ENCODE results near the gene MAN2B2. TPM values are rescaled to one million over a fixed set of nuclear protein-coding genes. Genes with fewer than 3 reads are reported as not detected.

The MAN2B2 gene
- total RNA-seq, 1 experiment from 2014 or later, result 5.9 TPM

- Histone ChIP-seq H3K9ac (ENCODE audit: extremely low read depth, insufficient read length, low read length) (no peak overlapping the region), H4K5ac (ENCODE audit: insufficient read length, low read depth, low read length) (no peak overlapping the region), H2BK5ac (ENCODE audit: insufficient read length, low read length) (no peak overlapping the region), H4K91ac (ENCODE audit: insufficient read length, low read depth, low read length) (no peak overlapping the region), H3K23ac (ENCODE audit: insufficient read length, low read depth, low read length) (no peak overlapping the region), H2AK5ac (ENCODE audit: insufficient read length, low read length) (no peak overlapping the region), H2AFZ (ENCODE audit: low read length) (no peak overlapping the region), H3K9me3 (ENCODE audit: control insufficient read depth, low read depth, low read length) (no peaks in the 10 kb centered on the region), H3K79me1 (ENCODE audit: insufficient read depth, low read depth, low read length, poor library complexity, severe bottlenecking) (no peaks in the 10 kb centered on the region), H3K79me2 (ENCODE audit: insufficient read depth, low read length) (no peaks in the 10 kb centered on the region), H3K4ac (ENCODE audit: low read depth, low read length) (no peak overlapping the region), H3K23me2 (ENCODE audit: insufficient read length, low read depth, low read length, poor library complexity, severe bottlenecking) (no peaks in the 10 kb centered on the region), H2BK15ac (ENCODE audit: low read depth, low read length) (no peak overlapping the region), H3K27me3 (ENCODE audit: insufficient read depth, low read length) (no peaks in the 10 kb centered on the region; the same call in 1 of the 2 replicates), H4K8ac (replicated peaks; ENCODE audit: insufficient read length, low read depth, low read length) (no peak overlapping the region), H3T11ph (ENCODE audit: low read length) (no peak overlapping the region), H3K18ac (ENCODE audit: insufficient read length, low read depth, low read length) (no peak overlapping the region), H3K27ac (ENCODE audit: insufficient read length, low read depth, low read length) (no peak overlapping the region), H3K56ac (ENCODE audit: insufficient read length, low read depth, low read length) (no peak overlapping the region), H2BK12ac (ENCODE audit: insufficient read length, low read depth, low read length) (no peak overlapping the region), H2BK20ac (ENCODE audit: low read depth, low read length, poor library complexity, severe bottlenecking) (no peak overlapping the region), H3K14ac (ENCODE audit: insufficient read depth, low read length) (no peak overlapping the region; the same call in 1 of the 2 replicates), H2BK120ac (ENCODE audit: low read depth, low read length, poor library complexity, severe bottlenecking) (no peak overlapping the region), H3K4me2 (ENCODE audit: insufficient read depth, insufficient read length, low read length) (no peak overlapping the region), H4K20me1 (ENCODE audit: control insufficient read depth, insufficient read depth, insufficient read length) (no peaks in the 10 kb centered on the region), H3K4me1 (ENCODE audit: insufficient read depth, low read length) (no peaks in the 10 kb centered on the region)
- Mint-ChIP-seq H3K36me3 (ENCODE audit: insufficient read depth in 1 of 3, low read depth in 3 of 3) (peaks cover 9 to 20% (median 14%) of the 10 kb centered on the region in 3 experiments; a peak in 6 of 7 replicates), H3K9me3 (no peaks in the 10 kb centered on the region), H3K4me3 (no peak overlapping the region), H3K4me1 (peaks cover 0 to 5% of the 10 kb centered on the region in 2 experiments; a peak in 1 of 4 replicates), H3K27ac (no peak overlapping the region; a peak in 1 of 7 replicates), H3K27me3 (ENCODE audit: low read depth) (no peaks in the 10 kb centered on the region)
- DNase-seq, result no peak
- TF ChIP-seq CTCF (conservative IDR thresholded peaks at IDR 0.05), result no peak
- WGBS (ENCODE audit: extremely low coverage, insufficient read length, low lambda C conversion rate), result no CpG with 5 or more reads among the region's 3 CpGs
Measured at GRCh38 chr4:6612961-6613675, 38.1 kb downstream of the MAN2B2 start.

Measured in H9 (cell line).